HG03045 (cell line): ENCODE measurements around the gene NUTM2D.
"Not testable (repeated sequence)": the region's sequence is repeated elsewhere in the genome, so short reads cannot be mapped to it uniquely, and the experiment has no call there.

ENCODE experiments used
- ATAC-seq: cut with Tn5 transposase; IDR thresholded peaks from one replicate; pipeline ENCODE4 v1.9.1; 2021; ENCODE audit warnings: mild to moderate bottlenecking, moderate library complexity; ENCODE audit not compliant: unreplicated experiment

NUTM2D gene

GRCh38 chr10:87357444-87357843 lies at the start of gene NUTM2D:
TSS of gene NUTM2D (plus strand) at chr10:87357744. CDS start at chr10:87358266, 522 bp downstream.
- ATAC-seq = not testable (repeated sequence)

- ATAC-seq = not testable (repeated sequence)
Observed at GRCh38 chr10:87308702-87309101, 48.8 kb upstream of the NUTM2D start.

- ATAC-seq = not testable (repeated sequence)
Observed at GRCh38 chr10:87309657-87310056, 47.9 kb upstream of the NUTM2D start.

GRCh38 chr10:87311521-87311920 lies 46.0 kb upstream of the NUTM2D start:
- not testable (repeated sequence) for ATAC-seq

GRCh38 chr10:87313649-87314359 lies 43.7 kb upstream of the NUTM2D start:
- ATAC-seq = not testable (repeated sequence)

GRCh38 chr10:87314360-87314973 lies 43.1 kb upstream of the NUTM2D start:
- ATAC-seq = not testable (repeated sequence)

- not testable (repeated sequence) for ATAC-seq
Observed at GRCh38 chr10:87321505-87321904, 36.0 kb upstream of the NUTM2D start.

GRCh38 chr10:87324559-87324958 lies 33.0 kb upstream of the NUTM2D start:
- not testable (repeated sequence) for ATAC-seq

GRCh38 chr10:87327958-87328357 lies 29.6 kb upstream of the NUTM2D start:
- ATAC-seq = not testable (repeated sequence)

GRCh38 chr10:87329131-87329530 lies 28.4 kb upstream of the NUTM2D start:
- ATAC-seq = not testable (repeated sequence)

- ATAC-seq = not testable (repeated sequence)
Observed at GRCh38 chr10:87332687-87333086, 24.9 kb upstream of the NUTM2D start.

GRCh38 chr10:87340411-87340810 lies 17.1 kb upstream of the NUTM2D start:
- not testable (repeated sequence) for ATAC-seq

- peak; percentile 18 for ATAC-seq
Observed at GRCh38 chr10:87341546-87342142, 15.9 kb upstream of the NUTM2D start.

- ATAC-seq = peak; percentile 87
Observed at GRCh38 chr10:87342249-87342710, 15.3 kb upstream of the NUTM2D start.

GRCh38 chr10:87342711-87343258 lies 14.8 kb upstream of the NUTM2D start:
- peak; percentile 79 for ATAC-seq

- ATAC-seq = not testable (repeated sequence)
Observed at GRCh38 chr10:87345743-87346142, 11.8 kb upstream of the NUTM2D start.

GRCh38 chr10:87350161-87350560 lies 7.4 kb upstream of the NUTM2D start:
- ATAC-seq = not testable (repeated sequence)

- ATAC-seq = not testable (repeated sequence)
Observed at GRCh38 chr10:87352825-87353224, 4.7 kb upstream of the NUTM2D start.

GRCh38 chr10:87355110-87355509 lies 2.4 kb upstream of the NUTM2D start:
- not testable (repeated sequence) for ATAC-seq

GRCh38 chr10:87358159-87358558 lies 615 bp downstream of the NUTM2D start:
- ATAC-seq = not testable (repeated sequence)

- ATAC-seq = not testable (repeated sequence)
Observed at GRCh38 chr10:87369514-87370112, 12.1 kb downstream of the NUTM2D start.
